ENCODE measurements around the gene LRP6. TPM values are rescaled to one million over a fixed set of nuclear protein-coding genes. Genes with fewer than 3 reads are reported as not detected.

Gene LRP6
- total RNA-seq, 1 donor from 2014 or later, result 55.8 TPM

DNA sequence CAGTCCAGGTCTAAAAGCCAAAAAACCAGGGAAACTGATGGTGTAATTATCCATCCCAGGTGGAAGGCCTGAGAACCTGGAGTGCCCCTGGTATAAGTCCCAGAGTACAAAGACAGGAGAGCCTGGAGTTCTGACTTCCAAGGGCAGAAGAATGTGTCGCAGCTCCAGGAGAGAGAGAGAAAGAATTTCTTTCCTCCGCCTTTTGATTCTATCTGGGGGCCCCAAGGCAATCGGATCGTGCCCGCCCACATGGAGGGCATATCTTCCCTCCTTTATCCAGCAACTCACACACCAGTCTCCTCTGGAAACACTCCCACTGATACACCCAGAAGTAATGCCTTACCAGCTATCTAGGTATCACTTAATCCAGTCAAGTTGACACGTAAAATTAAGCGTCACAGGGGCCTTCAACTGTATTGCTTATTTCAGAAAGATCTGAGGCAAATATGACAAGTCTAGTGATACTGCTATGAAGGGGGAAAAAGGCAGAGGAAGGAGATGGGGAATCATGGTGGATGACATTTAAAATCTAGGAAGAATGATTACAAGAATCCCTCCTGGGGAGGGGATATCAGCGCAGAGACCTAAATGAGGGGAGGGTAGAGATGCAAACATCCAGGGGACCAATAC lies 30.5 kb upstream of the LRP6 start:
- no peaks in the 10 kb centered on the region for H3K9me3 ChIP-seq
- intact Hi-C loops (cut with DNase I), result no loop called here
- no peak for ATAC-seq
- TF ChIP-seq, protein P1, sequence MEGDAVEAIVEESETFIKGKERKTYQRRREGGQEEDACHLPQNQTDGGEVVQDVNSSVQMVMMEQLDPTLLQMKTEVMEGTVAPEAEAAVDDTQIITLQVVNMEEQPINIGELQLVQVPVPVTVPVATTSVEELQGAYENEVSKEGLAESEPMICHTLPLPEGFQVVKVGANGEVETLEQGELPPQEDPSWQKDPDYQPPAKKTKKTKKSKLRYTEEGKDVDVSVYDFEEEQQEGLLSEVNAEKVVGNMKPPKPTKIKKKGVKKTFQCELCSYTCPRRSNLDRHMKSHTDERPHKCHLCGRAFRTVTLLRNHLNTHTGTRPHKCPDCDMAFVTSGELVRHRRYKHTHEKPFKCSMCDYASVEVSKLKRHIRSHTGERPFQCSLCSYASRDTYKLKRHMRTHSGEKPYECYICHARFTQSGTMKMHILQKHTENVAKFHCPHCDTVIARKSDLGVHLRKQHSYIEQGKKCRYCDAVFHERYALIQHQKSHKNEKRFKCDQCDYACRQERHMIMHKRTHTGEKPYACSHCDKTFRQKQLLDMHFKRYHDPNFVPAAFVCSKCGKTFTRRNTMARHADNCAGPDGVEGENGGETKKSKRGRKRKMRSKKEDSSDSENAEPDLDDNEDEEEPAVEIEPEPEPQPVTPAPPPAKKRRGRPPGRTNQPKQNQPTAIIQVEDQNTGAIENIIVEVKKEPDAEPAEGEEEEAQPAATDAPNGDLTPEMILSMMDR (IDR thresholded peaks at IDR 0.05), result no peak
- no peaks in the 10 kb centered on the region for H3K36me3 ChIP-seq
- H3K27ac ChIP-seq, result no peak overlapping the region
- peaks cover 10% of the 10 kb centered on the region for H3K4me1 ChIP-seq
- DNase-seq, result no peak
- no peaks in the 10 kb centered on the region for H3K27me3 ChIP-seq
- H3K4me3 ChIP-seq, result no peak overlapping the region

DNA sequence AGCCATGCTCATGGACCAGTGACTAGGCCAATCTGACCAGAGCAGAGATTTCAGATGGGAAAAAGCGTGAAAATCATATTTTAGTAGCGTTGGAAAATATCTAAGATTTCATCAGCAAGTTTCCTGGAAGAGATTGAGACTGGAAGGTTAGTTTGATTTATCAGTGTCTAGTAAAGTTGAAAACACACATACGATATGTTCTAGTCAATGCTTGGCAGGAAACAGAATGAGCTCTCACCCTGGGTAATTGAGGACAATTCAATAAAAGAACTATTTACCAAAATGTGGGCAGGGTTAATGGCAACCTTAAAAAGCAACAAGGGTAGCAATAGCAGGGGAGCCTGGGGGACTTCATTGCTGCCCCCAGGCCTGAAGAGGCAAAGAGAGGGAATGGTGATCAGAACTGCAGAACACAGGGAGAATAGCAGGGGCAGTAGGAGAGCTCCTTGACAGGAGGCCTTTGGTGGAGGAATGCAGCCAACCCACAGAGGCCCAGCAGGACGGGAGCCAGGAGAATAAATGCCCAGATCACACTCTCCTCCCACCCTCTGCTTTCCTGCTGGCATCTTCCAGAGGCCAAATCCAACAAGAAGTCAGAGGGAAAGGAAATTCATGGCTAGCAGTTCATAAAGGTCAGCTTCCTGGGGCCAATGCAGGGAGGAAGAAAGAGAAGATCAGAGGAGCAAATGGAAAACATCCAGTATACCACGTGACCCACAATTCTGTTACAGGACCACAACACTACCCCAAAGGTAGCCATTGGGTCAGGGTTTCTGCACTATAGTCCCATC lies 27.6 kb upstream of the LRP6 start:
- intact Hi-C loops (cut with DNase I), result no loop called here
- no peaks in the 10 kb centered on the region for H3K36me3 ChIP-seq
- TF ChIP-seq, protein P1 (IDR thresholded peaks at IDR 0.05), result no peak
- no peak overlapping the region for H3K4me3 ChIP-seq
- H3K4me1 ChIP-seq, result peaks cover 10% of the 10 kb centered on the region
- H3K9me3 ChIP-seq, result no peaks in the 10 kb centered on the region
- DNase-seq (no peak), ATAC-seq (peak; percentile 40)
- no peak overlapping the region for H3K27ac ChIP-seq
- no peaks in the 10 kb centered on the region for H3K27me3 ChIP-seq

DNA sequence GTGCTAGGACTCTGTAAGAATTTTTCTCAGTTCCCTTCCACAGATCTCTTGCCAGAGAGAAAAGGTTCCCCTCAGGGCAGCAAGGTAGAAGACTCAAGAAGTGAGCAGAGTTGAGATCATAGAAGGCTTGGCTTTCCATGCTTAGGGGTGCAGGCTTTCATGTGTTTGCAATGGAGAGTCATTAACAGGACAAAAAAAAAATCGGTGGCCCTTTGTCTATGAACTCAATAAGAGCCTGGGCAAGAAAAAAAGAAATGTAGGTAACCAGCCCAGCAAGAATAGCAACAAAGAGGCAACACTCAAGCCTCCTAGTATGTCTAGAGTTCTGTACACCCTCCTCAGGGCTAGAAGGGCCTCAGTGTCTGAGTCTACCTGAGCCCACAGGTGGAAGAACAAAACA lies 23.4 kb upstream of the LRP6 start:
- intact Hi-C loops (cut with DNase I), result no loop called here
- TF ChIP-seq, protein P1 (IDR thresholded peaks at IDR 0.05), result no peak
- H3K4me3 ChIP-seq, result no peak overlapping the region
- H3K27me3 ChIP-seq, result no peaks in the 10 kb centered on the region
- H3K36me3 ChIP-seq, result no peaks in the 10 kb centered on the region
- H3K9me3 ChIP-seq, result no peaks in the 10 kb centered on the region
- H3K27ac ChIP-seq, result no peak overlapping the region
- DNase-seq (no peak), ATAC-seq (no peak)
- peaks cover 10% of the 10 kb centered on the region for H3K4me1 ChIP-seq

DNA sequence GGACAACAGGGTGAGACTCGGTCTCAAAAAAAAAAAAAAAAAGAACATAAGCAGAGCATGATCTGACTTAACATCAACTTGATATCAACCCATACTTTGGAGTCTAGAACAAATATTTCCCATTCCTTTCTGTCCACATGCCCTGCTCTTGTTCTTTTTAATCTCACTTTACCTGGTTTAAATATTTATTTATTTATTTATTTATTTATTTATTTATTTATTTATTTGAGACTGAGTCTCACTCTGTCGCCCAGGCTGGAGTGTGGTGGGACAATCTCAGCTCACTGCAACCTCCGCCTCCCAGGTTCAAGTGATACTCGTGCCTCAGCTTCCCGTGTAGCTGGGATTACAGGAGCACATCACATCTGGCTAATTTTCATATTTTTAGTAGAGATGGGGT lies 19.6 kb upstream of the LRP6 start:
- Histone ChIP-seq H3K27ac (no peak overlapping the region), H3K36me3 (no peaks in the 10 kb centered on the region), H3K9me3 (no peaks in the 10 kb centered on the region), H3K4me1 (peaks cover 4% of the 10 kb centered on the region), H3K27me3 (no peaks in the 10 kb centered on the region), H3K4me3 (no peak overlapping the region)
- TF ChIP-seq, protein P1 (IDR thresholded peaks at IDR 0.05), result no peak
- DNase-seq (no peak), ATAC-seq (no peak)
- intact Hi-C loops (cut with DNase I), result no loop called here

DNA sequence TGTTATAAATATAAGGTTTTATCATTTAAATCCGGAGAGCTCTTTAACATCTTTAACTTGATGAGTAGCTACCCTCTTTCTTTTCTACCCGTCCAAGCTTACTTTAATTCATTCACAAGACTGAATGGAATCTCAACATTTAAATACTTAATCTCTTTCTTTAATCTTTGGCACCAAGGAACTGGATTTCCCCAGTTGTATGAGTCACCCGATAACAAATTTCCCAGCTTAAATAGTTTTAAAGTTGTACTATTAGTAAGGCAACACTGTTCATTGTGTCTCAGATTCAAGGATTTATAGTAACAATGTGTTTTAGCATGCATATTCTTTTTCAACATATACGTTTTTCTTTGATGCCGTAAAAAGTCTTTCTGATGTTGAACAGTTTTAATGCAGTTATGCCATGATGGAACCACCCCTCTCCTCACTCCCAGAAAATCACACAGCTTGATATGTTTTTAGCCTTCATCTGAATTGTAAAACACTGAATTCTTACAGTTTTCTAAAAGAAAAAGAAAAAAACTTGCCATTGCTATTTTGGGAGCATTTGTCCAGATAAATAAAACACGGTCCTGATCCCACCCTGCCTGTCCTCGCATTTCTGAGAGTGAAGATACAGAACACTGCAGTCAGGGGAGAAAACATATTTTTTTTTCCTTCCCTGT lies 16.0 kb upstream of the LRP6 start:
- Histone ChIP-seq H3K36me3 (no peaks in the 10 kb centered on the region), H3K27me3 (no peaks in the 10 kb centered on the region), H3K4me3 (no peak overlapping the region), H3K27ac (no peak overlapping the region), H3K4me1 (peaks cover 4% of the 10 kb centered on the region), H3K9me3 (no peaks in the 10 kb centered on the region)
- ATAC-seq (no peak), DNase-seq (no peak)
- TF ChIP-seq, protein P1 (IDR thresholded peaks at IDR 0.05), result no peak
- intact Hi-C loops (cut with DNase I), result no loop called here
